WERI-Rb-1 (cell line): ENCODE results near the gene GSN.

Experiments
- DNase-seq: peaks from one replicate; pipeline ENCODE4 v3.0.0-alpha.2; 2020
- H3K27ac ChIP-seq: fragments of 250-450 bp; sonication (Bioruptor Pico); 2 replicates; pipeline ENCODE4 v1.5.1; 2020; ENCODE audit warnings: mild to moderate bottlenecking, moderate library complexity
- H3K27me3 ChIP-seq: fragments of 250-450 bp; sonication (Bioruptor Pico); 2 replicates; pipeline ENCODE4 v1.5.1; 2021; ENCODE audit warnings: mild to moderate bottlenecking, low read depth, moderate library complexity; ENCODE audit not compliant: insufficient read depth, severe bottlenecking
- H3K36me3 ChIP-seq: fragments of 250-450 bp; sonication (Bioruptor Pico); 2 replicates; pipeline ENCODE4 v1.5.1; 2020; ENCODE audit warnings: mild to moderate bottlenecking, moderate library complexity
- H3K4me3 ChIP-seq: 2 replicates; pipeline ENCODE4 v1.5.1; 2011; ENCODE audit warnings: low read depth, mild to moderate bottlenecking, control low read depth, low read length
- H3K9me3 ChIP-seq: fragments of 250-450 bp; sonication (Bioruptor Pico); 2 replicates; pipeline ENCODE4 v1.5.1; 2021; ENCODE audit warnings: mild to moderate bottlenecking, moderate library complexity; ENCODE audit not compliant: severe bottlenecking
- TF ChIP-seq, protein P1 (sequence below): IDR thresholded peaks from 2 replicates; pipeline ENCODE4 v1.5.1; 2011; ENCODE audit warnings: low read depth, mild to moderate bottlenecking, control low read depth, inconsistent platforms, low read length

Gene GSN

GRCh38 chr9:121266906-121267650 lies 884 bp upstream of the GSN start:
- TF ChIP-seq, protein P1, sequence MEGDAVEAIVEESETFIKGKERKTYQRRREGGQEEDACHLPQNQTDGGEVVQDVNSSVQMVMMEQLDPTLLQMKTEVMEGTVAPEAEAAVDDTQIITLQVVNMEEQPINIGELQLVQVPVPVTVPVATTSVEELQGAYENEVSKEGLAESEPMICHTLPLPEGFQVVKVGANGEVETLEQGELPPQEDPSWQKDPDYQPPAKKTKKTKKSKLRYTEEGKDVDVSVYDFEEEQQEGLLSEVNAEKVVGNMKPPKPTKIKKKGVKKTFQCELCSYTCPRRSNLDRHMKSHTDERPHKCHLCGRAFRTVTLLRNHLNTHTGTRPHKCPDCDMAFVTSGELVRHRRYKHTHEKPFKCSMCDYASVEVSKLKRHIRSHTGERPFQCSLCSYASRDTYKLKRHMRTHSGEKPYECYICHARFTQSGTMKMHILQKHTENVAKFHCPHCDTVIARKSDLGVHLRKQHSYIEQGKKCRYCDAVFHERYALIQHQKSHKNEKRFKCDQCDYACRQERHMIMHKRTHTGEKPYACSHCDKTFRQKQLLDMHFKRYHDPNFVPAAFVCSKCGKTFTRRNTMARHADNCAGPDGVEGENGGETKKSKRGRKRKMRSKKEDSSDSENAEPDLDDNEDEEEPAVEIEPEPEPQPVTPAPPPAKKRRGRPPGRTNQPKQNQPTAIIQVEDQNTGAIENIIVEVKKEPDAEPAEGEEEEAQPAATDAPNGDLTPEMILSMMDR = no peak
- no peak for DNase-seq
- H3K27me3 ChIP-seq = no peaks in the 10 kb centered on the region
- no peak overlapping the region; the same call in 1 of the 2 replicates for H3K27ac ChIP-seq
- no peaks in the 10 kb centered on the region for H3K36me3 ChIP-seq
- H3K9me3 ChIP-seq = no peaks in the 10 kb centered on the region
- peak overlapping the region; percentile 84 for H3K4me3 ChIP-seq

DNA sequence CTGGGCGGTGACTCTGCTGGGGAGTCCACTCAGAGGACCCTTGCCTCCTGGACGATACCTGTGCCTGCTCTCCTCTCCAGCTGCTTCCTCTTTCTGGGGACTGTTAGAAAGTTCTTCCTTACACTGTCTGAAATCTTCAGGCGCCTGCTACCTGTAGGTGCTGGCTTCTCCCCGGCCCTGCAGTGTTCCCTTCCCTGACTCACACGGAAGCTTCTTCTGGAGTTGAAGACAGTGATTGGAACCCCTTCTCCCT lies 562 bp downstream of the GSN start:
- H3K27me3 ChIP-seq = no peaks in the 10 kb centered on the region
- no peaks in the 10 kb centered on the region for H3K36me3 ChIP-seq
- peak overlapping the region; percentile 84 for H3K4me3 ChIP-seq
- no peak overlapping the region for H3K27ac ChIP-seq
- TF ChIP-seq, protein P1 = no peak
- no peak for DNase-seq
- H3K9me3 ChIP-seq = no peaks in the 10 kb centered on the region

DNA sequence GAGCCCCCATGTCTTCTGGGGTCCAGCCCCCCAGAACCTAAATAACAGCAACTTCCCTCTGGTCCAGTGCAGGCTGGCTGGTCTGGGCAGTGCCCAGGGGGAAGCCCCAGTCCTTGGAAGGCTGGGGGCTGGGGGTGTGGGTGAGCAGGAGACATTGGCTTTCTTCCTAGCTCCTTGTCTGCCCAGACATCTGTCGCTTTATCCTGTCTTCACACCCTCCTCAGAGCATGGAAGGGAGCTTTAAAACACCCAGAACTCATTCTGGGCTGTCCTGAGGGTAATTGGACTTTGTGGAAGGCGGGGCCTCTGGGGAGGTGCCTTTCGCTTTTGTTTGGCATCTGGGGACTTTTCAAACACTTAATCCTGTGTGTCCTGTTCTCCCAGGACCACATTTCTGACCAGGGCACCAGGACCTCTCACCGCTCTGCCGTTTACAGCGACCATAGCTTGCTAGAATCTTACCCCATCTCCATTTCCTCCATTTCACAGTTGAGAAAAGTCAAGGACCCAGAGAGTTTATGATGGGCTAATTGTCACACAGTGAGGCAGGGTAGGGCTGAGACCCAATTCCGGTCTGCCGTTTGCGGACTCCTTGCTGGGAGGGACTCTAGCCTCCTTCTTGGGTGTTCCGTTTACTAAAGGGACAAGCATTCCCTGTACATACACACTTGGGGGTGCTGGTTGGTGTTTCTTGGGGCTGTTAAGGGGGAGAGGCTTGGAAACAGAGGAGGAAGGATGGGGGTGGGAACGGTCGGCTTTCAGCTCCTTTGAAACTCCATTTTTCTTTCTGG lies 1.1 kb downstream of the GSN start:
- H3K27ac ChIP-seq = no peak overlapping the region
- no peaks in the 10 kb centered on the region for H3K36me3 ChIP-seq
- H3K9me3 ChIP-seq = no peaks in the 10 kb centered on the region
- H3K4me3 ChIP-seq = peak overlapping the region; percentile 84
- DNase-seq = peak; percentile 31
- TF ChIP-seq, protein P1 = no peak
- H3K27me3 ChIP-seq = no peaks in the 10 kb centered on the region

DNA sequence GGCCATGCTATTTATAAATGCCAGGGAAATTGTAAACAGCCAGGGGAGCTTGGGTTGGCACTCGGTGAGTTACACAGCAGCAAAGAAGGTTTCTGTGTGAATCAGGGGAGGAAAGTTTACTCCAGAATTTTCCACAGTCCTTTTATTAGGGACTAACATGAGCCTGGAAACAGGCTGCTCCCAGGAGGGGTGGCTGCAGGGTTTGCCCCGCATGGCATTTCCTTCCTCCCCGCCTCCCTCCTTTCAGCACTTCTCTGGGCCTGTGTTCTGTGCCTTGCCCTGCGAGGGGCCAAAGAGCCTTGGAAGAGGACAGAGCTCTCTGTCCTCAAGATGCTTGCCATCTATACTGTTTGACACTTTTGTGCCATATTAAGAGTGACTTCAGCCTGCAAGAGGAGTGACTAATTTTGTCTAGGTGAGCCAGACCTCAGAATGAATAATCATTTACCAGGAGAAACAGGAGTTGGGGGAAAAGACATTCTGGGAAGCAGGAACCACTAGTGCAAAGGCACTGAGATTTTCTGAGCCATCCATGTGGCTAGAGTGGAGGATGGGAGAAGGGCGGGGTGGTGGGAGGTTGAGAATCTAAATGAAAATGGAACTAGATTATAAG lies 1.8 kb downstream of the GSN start:
- Histone ChIP-seq H3K4me3 (no peak overlapping the region), H3K9me3 (no peaks in the 10 kb centered on the region), H3K27me3 (no peaks in the 10 kb centered on the region), H3K27ac (no peak overlapping the region), H3K36me3 (no peaks in the 10 kb centered on the region)
- TF ChIP-seq, protein P1 = no peak
- no peak for DNase-seq

DNA sequence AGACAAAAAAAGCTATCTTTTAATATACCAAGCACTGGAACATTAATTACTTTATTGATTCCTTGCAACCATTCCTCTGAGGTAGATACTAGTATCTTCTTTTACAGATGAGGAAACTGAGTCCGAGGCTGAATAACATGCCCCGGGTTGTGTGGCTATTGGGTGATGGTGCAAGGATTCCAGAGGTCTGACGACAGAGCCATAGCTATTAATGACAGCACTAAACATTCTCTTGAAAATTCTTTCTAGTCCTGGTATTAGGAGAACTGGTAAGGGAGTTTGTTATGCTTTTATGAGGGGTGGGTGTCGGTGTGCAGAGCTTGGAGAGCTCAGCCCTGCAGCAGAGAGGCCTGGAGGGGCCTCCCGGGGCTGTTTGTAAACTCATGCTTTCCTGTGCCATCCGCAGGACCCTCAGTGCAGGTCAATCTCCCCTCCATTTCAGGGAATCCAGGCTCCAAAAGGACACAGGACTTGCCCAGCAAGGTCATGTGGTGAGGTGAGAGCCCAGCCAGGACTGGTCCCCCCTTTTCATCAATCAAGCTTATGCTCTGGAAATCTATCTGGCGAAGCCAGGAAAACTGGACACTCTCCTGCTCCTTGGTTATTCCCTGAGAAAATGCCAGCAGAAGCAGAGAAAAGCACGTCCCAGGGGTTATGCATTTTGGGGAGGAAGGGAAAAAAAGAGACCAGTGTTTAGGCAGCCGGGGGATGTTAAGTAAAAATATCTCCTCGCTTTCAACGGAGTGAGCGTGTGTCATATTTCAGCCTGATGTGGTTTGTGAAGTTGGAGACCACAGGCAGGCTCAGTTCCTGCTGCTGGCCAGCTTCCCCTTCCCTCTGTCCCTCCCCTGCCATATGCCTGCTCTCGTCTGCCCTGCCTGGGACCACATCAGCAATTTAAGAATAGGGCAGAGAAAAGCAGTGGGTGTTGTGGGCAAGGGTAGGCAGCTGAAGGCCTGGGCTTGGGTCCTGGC lies 3.7 kb downstream of the GSN start:
- no peaks in the 10 kb centered on the region for H3K27me3 ChIP-seq
- H3K4me3 ChIP-seq = no peak overlapping the region
- no peaks in the 10 kb centered on the region for H3K9me3 ChIP-seq
- TF ChIP-seq, protein P1 = no peak
- H3K27ac ChIP-seq = no peak overlapping the region
- DNase-seq = no peak
- no peaks in the 10 kb centered on the region for H3K36me3 ChIP-seq
